ENCODE data around the gene LPP.
A peak's percentile ranks its signal among the peaks of the same experiment; 100 is the strongest.

Gene LPP

DNA sequence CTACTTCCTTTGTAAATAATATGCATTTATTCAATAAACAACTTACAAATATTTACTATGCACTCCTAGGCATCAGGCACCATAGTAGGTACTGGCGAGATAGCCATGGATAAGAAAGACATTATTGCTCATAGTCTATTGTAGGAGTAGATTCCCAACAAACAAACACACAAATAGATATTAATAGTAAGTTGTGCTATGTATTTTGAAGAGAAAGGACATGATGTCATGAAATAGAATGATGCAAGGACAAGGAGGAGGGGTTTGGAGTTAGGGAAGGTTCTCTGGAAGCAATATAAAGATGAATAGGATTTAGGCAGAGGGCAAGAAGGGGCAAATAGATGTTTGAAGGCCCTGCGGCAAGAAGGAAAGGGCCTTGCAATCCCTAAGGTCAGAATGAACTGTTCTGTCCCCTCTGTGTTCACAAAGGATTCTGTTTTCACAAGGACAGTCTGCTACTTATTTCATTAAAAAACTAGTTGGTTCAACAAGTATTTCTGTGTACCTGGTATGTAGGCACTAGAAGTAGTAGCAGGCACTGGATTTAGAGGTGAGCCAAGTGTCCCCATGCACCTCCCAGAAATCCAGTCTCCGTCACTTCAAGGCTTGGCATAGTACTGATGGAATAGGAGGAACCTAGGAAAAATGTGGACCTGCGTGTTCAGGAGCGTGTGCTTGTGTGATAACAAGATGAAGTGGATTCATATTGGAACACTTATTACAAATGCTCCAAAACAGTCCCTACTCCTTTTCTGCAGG lies 786.0 kb downstream of the LPP start:
- peak in 1 of 2 experiments; percentile 41 for DNase-seq (ENCODE audit: low read depth in 1 of 2, low spot score in 1 of 2)
- no peak for TF ChIP-seq JUND (IDR thresholded peaks at IDR 0.05; ENCODE audit: low read depth)
- in situ Hi-C loops (cut with HindIII; ENCODE audit: low pct_unique_long_range_greater_than_20kb, low sequenced_read_pairs) = loop anchor here (25.0 kb wide), 1 partner anchor 1203 kb away; the partner anchor contains the start of gene BCL6
